GM18507 (cell line): ENCODE data around the gene PTPRM.

ENCODE experiments used
- DNase-seq: peaks from one replicate; pipeline ENCODE4 v3.0.0; 2011; ENCODE audit warnings: low read depth; ENCODE audit not compliant: insufficient read length; ENCODE audit errors: extremely low spot score
- FAIRE-seq: peaks from 2 replicates; lab custom pipeline; 2011; peaks lifted over from hg19 to GRCh38; lab: Jason Lieb, UNC

The PTPRM gene

GRCh38 chr18:8253944-8254343 lies 686.8 kb downstream of the PTPRM start:
- DNase-seq, result no peak
- no peak for FAIRE-seq

GRCh38 chr18:8254654-8255053 lies 687.5 kb downstream of the PTPRM start:
- no peak for DNase-seq
- FAIRE-seq, result no peak

- no peak for DNase-seq
- no peak for FAIRE-seq
These were observed 690.8 kb downstream of the PTPRM start for GRCh38 chr18:8257851-8258434.

- FAIRE-seq (no peak), DNase-seq (no peak)
These were observed 693.2 kb downstream of the PTPRM start for GRCh38 chr18:8260319-8260718.

- FAIRE-seq (no peak), DNase-seq (no peak)
These were observed 693.7 kb downstream of the PTPRM start for GRCh38 chr18:8260827-8261226.

- no peak for DNase-seq
- FAIRE-seq, result no peak
These were observed 694.6 kb downstream of the PTPRM start for GRCh38 chr18:8261651-8262091.

GRCh38 chr18:8262221-8262620 lies 695.1 kb downstream of the PTPRM start:
- FAIRE-seq (no peak), DNase-seq (no peak)

GRCh38 chr18:8264116-8264515 lies 697.0 kb downstream of the PTPRM start:
- FAIRE-seq (no peak), DNase-seq (no peak)

GRCh38 chr18:8264861-8265411 lies 697.8 kb downstream of the PTPRM start:
- FAIRE-seq, result no peak

GRCh38 chr18:8272254-8272653 lies 705.1 kb downstream of the PTPRM start:
- FAIRE-seq, result no peak
- no peak for DNase-seq

More at GRCh38 chr18:8264861-8265411, 697.8 kb downstream of the PTPRM start:
- no peak for DNase-seq

GRCh38 chr18:8274370-8274769 lies 707.3 kb downstream of the PTPRM start:
- no peak for FAIRE-seq
- no peak for DNase-seq

GRCh38 chr18:8276406-8276805 lies 709.3 kb downstream of the PTPRM start:
- DNase-seq, result no peak
- FAIRE-seq, result no peak

GRCh38 chr18:8277270-8277669 lies 710.2 kb downstream of the PTPRM start:
- DNase-seq, result no peak
- FAIRE-seq, result no peak

GRCh38 chr18:8279346-8279745 lies 712.2 kb downstream of the PTPRM start:
- no peak for DNase-seq
- no peak for FAIRE-seq

- DNase-seq (no peak), FAIRE-seq (no peak)
These were observed 712.7 kb downstream of the PTPRM start for GRCh38 chr18:8279781-8280330.

GRCh38 chr18:8283891-8284585 lies 716.9 kb downstream of the PTPRM start:
- DNase-seq (no peak), FAIRE-seq (no peak)

GRCh38 chr18:8286303-8286702 lies 719.2 kb downstream of the PTPRM start:
- DNase-seq, result no peak
- FAIRE-seq, result no peak

- no peak for FAIRE-seq
- no peak for DNase-seq
These were observed 720.2 kb downstream of the PTPRM start for GRCh38 chr18:8287196-8287885.

- DNase-seq, result no peak
- no peak for FAIRE-seq
These were observed 721.5 kb downstream of the PTPRM start for GRCh38 chr18:8288472-8289195.

GRCh38 chr18:8290435-8290834 lies 723.3 kb downstream of the PTPRM start:
- FAIRE-seq (no peak), DNase-seq (no peak)
